HepG2 (cell line): ENCODE measurements around the gene NARF. TPM values are rescaled to one million over a fixed set of nuclear protein-coding genes. Genes with fewer than 3 reads are reported as not detected.

Experiments used
- AGO1 ChIP-seq: fragments of 200-400 bp; formaldehyde crosslinking; IDR thresholded peaks from 2 replicates; pipeline ENCODE4 v1.6.1; 2017; ENCODE audit warnings: mild to moderate bottlenecking, low read depth, low read length, moderate library complexity; ENCODE audit not compliant: poor library complexity, severe bottlenecking
- ARNT ChIP-seq: fragments of 450-650 bp; IDR thresholded peaks from 2 replicates; pipeline ENCODE4 v1.6.1; 2017
- CEBPG ChIP-seq: IDR thresholded peaks from 2 replicates; pipeline ENCODE4 v1.6.1; 2016
- FOXO4 ChIP-seq: sonication (generic); formaldehyde crosslinking; conservative IDR thresholded peaks from 2 replicates; pipeline ENCODE4 v1.8.1; 2023; ENCODE audit warnings: missing genetic modification reagents
- HIC2 ChIP-seq: sonication (generic); formaldehyde crosslinking; IDR thresholded peaks from 2 replicates; pipeline ENCODE4 v1.9.0; 2022; ENCODE audit warnings: low read depth, missing genetic modification reagents
- HNF4G ChIP-seq, 2 experiments: sonication (generic) in 1 of 2; formaldehyde crosslinking in 1 of 2; IDR thresholded peaks; 2 replicates each; pipeline versions ENCODE4 v1.4.0 to v1.6.1; 2011 to 2020; ENCODE audit warnings: borderline replicate concordance in 2 of 2, low read depth in 2 of 2, mild to moderate bottlenecking in 2 of 2, low read length in 1 of 2, missing genetic modification reagents in 1 of 2, moderate library complexity in 1 of 2
- HNRNPL ChIP-seq: fragments of 200-400 bp; formaldehyde crosslinking; IDR thresholded peaks from 2 replicates; pipeline ENCODE4 v1.6.1; 2017; ENCODE audit warnings: mild to moderate bottlenecking, low read depth, low read length
- HOXA5 ChIP-seq: sonication (generic); formaldehyde crosslinking; IDR thresholded peaks from 2 replicates; pipeline ENCODE4 v1.4.0; 2020; ENCODE audit warnings: missing genetic modification reagents
- IKZF1 ChIP-seq: fragments of 450-650 bp; IDR thresholded peaks from 2 replicates; pipeline ENCODE4 v1.7.1; 2016
- IKZF4 ChIP-seq: sonication (generic); formaldehyde crosslinking; IDR thresholded peaks from 2 replicates; pipeline ENCODE4 v1.5.1; 2020; ENCODE audit warnings: borderline replicate concordance, mild to moderate bottlenecking, low read depth, missing genetic modification reagents; ENCODE audit errors: not compliant biosample characterization
- MTA3 ChIP-seq: sonication (generic); formaldehyde crosslinking; IDR thresholded peaks from 2 replicates; pipeline ENCODE4 v1.4.0; 2020; ENCODE audit warnings: missing genetic modification reagents
- PRDM4 ChIP-seq: sonication (generic); formaldehyde crosslinking; IDR thresholded peaks from 2 replicates; pipeline ENCODE4 v1.9.0; 2021; ENCODE audit warnings: missing genetic modification reagents, borderline replicate concordance
- REPIN1 ChIP-seq: sonication (generic); formaldehyde crosslinking; IDR thresholded peaks from 2 replicates; pipeline ENCODE4 v1.8.0; 2022; ENCODE audit warnings: missing genetic modification reagents, low read depth, mild to moderate bottlenecking, borderline replicate concordance
- RFX3 ChIP-seq: IDR thresholded peaks from 2 replicates; pipeline ENCODE4 v1.6.1; 2016; ENCODE audit warnings: missing biosample characterization, missing genetic modification reagents
- SRY ChIP-seq: sonication (generic); formaldehyde crosslinking; IDR thresholded peaks from 2 replicates; pipeline ENCODE4 v1.8.0; 2022; ENCODE audit warnings: mild to moderate bottlenecking, missing genetic modification reagents
- ZFP90 ChIP-seq: sonication (generic); formaldehyde crosslinking; IDR thresholded peaks from 2 replicates; pipeline ENCODE4 v1.8.0; 2022; ENCODE audit warnings: missing genetic modification reagents, mild to moderate bottlenecking, inconsistent platforms, borderline replicate concordance
- ZKSCAN1 ChIP-seq: fragments of 150-350 bp; IDR thresholded peaks from 2 replicates; pipeline ENCODE4 v1.6.1; 2014; ENCODE audit warnings: low read length
- ZNF138 ChIP-seq: sonication (generic); formaldehyde crosslinking; IDR thresholded peaks from 2 replicates; pipeline ENCODE4 v1.5.0; 2020; ENCODE audit warnings: mild to moderate bottlenecking, low read depth, missing genetic modification reagents
- ZNF329 ChIP-seq: sonication (generic); formaldehyde crosslinking; IDR thresholded peaks from 2 replicates; pipeline ENCODE4 v1.9.0; 2021; ENCODE audit warnings: low read depth, mild to moderate bottlenecking, missing genetic modification reagents
- ZNF44 ChIP-seq: sonication (generic); formaldehyde crosslinking; IDR thresholded peaks from 2 replicates; pipeline ENCODE4 v1.5.1; 2020; ENCODE audit warnings: mild to moderate bottlenecking, missing genetic modification reagents
- ZNF616 ChIP-seq: sonication (generic); formaldehyde crosslinking; IDR thresholded peaks from 2 replicates; pipeline ENCODE4 v1.5.0; 2020; ENCODE audit warnings: low read depth, mild to moderate bottlenecking, missing genetic modification reagents
- ZNF652 ChIP-seq: IDR thresholded peaks from 2 replicates; pipeline ENCODE4 v1.6.1; 2016; ENCODE audit warnings: low read depth, borderline replicate concordance
- ZNF691 ChIP-seq: sonication (generic); formaldehyde crosslinking; IDR thresholded peaks from 2 replicates; pipeline ENCODE4 v1.4.0; 2020; ENCODE audit warnings: missing genetic modification reagents, low read depth, mild to moderate bottlenecking, borderline replicate concordance
- ZNF768 ChIP-seq: sonication (generic); formaldehyde crosslinking; IDR thresholded peaks from 2 replicates; pipeline ENCODE4 v1.4.0; 2020; ENCODE audit warnings: missing genetic modification reagents
- polyA plus RNA-seq, 8 experiments: library from polyadenylated mRNA; depleted of rRNA in 3 of 8; stranded (reverse) in 7 of 8; unstranded in 1 of 8; fragments of >200 nt; fragmentation: Illumina TruSeq in 4 of 8; extraction: Trizol in 4 of 8; gene quantifications; 2 replicates each; pipeline versions ENCODE4 v1.2.1 to v1.2.3, GENCODE V29; 2011 to 2016; ENCODE audit warnings: low read depth in 4 of 8, missing spikeins in 1 of 8, mixed read lengths in 1 of 8; ENCODE audit not compliant: insufficient read depth in 1 of 8
- total RNA-seq, 5 experiments: library from RNA; depleted of rRNA; stranded (reverse); fragments of >200 nt; fragmentation: Illumina TruSeq; extraction: Trizol; gene quantifications; 2 replicates each; pipeline ENCODE4 v1.2.3, GENCODE V29; 2016; ENCODE audit warnings: low read depth in 1 of 5

The NARF gene
- total and polyA plus RNA-seq, 2 of the 13 experiments (the other 11 are each of a cell fraction or from before 2014, with no cell fraction given): 61.1 to 144 TPM

GRCh38 chr17:82414548-82415281 is 43.8 kb upstream of the NARF start (continued):
- peak; percentile 91; the same call in 1 of the 2 replicates for TF ChIP-seq ZNF329 (CRISPR knock-in tag)
- TF ChIP-seq PRDM4 (CRISPR knock-in tag): peak; percentile 95
- peak; percentile 99 for TF ChIP-seq SRY
- TF ChIP-seq ZNF616: peak; percentile 89; the same call in 1 of the 2 replicates
- peak; percentile 62 for TF ChIP-seq AGO1
- no peak for TF ChIP-seq HIC2
- TF ChIP-seq MTA3 (CRISPR knock-in tag): no peak
- TF ChIP-seq IKZF1: no peak
- TF ChIP-seq HNF4G (IDR thresholded peaks at IDR 0.05; ENCODE audit: borderline replicate concordance, low read depth, low read length): no peak
- TF ChIP-seq HNF4G (CRISPR knock-in tag; IDR thresholded peaks at IDR 0.05; ENCODE audit: borderline replicate concordance, low read depth): peak; percentile 32; the same call in 1 of the 2 replicates
- peak; percentile 98 for TF ChIP-seq ZFP90 (CRISPR knock-in tag)
- TF ChIP-seq CEBPG: no peak
- 0 out of 2 replicates have a peak, but pooled peaks have one; percentile 65 for TF ChIP-seq REPIN1
- peak; percentile 91 for TF ChIP-seq ZNF44
- TF ChIP-seq RFX3: peak; percentile 53; the same call in 1 of the 2 replicates
- TF ChIP-seq HOXA5 (CRISPR knock-in tag): peak; percentile 99
- peak; percentile 91 for TF ChIP-seq ZNF138 (CRISPR knock-in tag)
- no peak for TF ChIP-seq ARNT
- peak; percentile 99 for TF ChIP-seq IKZF4 (CRISPR knock-in tag)
- TF ChIP-seq ZKSCAN1: no peak
- TF ChIP-seq FOXO4 (CRISPR knock-in tag): 0 out of 2 replicates have a peak, but pooled peaks have one; percentile 66
- TF ChIP-seq HNRNPL: 0 out of 2 replicates have a peak, but pooled peaks have one; percentile 53
- no peak for TF ChIP-seq ZNF652 (CRISPR knock-in tag)
- TF ChIP-seq ZNF691 (CRISPR knock-in tag): no peak
- peak; percentile 83; the same call in 1 of the 2 replicates for TF ChIP-seq ZNF768 (CRISPR knock-in tag)
